ENCODE results near the gene FRY. TPM values are rescaled to one million over a fixed set of nuclear protein-coding genes. Genes with fewer than 3 reads are reported as not detected.

Gene FRY
- total RNA-seq, 1 experiment from 2014 or later: 0.11 TPM

DNA sequence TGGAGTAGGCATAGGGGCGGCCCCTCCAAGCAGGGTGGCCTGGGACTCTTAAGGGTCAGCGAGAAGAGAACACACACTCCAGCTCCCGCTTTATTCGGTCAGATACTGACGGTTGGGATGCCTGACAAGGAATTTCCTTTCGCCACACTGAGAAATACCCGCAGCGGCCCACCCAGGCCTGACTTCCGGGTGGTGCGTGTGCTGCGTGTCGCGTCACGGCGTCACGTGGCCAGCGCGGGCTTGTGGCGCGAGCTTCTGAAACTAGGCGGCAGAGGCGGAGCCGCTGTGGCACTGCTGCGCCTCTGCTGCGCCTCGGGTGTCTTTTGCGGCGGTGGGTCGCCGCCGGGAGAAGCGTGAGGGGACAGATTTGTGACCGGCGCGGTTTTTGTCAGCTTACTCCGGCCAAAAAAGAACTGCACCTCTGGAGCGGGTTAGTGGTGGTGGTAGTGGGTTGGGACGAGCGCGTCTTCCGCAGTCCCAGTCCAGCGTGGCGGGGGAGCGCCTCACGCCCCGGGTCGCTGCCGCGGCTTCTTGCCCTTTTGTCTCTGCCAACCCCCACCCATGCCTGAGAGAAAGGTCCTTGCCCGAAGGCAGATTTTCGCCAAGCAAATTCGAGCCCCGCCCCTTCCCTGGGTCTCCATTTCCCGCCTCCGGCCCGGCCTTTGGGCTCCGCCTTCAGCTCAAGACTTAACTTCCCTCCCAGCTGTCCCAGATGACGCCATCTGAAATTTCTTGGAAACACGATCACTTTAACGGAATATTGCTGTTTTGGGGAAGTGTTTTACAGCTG lies 283.9 kb downstream of the FRY start, which contains the start of the genes BRCA2 and ZAR1L:
BRCA2 (plus strand) TSS at position 271 of the 790 bp plus-strand sequence. CDS start 953 bp downstream, outside the sequence.
ZAR1L (minus strand) TSS at position 126 of the 790 bp plus-strand sequence. CDS start 3,438 bp downstream, outside the sequence.
- DNase-seq (ENCODE audit: low read depth, low spot score): peak; percentile 88
- in situ Hi-C loops (cut with HindIII; ENCODE audit: low pct_unique_long_range_greater_than_20kb, low sequenced_read_pairs): no loop called here

DNA sequence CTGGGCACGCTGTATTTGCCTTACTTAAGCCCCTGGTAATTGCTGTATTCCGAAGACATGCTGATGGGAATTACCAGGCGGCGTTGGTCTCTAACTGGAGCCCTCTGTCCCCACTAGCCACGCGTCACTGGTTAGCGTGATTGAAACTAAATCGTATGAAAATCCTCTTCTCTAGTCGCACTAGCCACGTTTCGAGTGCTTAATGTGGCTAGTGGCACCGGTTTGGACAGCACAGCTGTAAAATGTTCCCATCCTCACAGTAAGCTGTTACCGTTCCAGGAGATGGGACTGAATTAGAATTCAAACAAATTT lies 284.4 kb downstream of the FRY start:
- in situ Hi-C loops (cut with HindIII; ENCODE audit: low pct_unique_long_range_greater_than_20kb, low sequenced_read_pairs): no loop called here
- no peak for DNase-seq (ENCODE audit: low read depth, low spot score)

DNA sequence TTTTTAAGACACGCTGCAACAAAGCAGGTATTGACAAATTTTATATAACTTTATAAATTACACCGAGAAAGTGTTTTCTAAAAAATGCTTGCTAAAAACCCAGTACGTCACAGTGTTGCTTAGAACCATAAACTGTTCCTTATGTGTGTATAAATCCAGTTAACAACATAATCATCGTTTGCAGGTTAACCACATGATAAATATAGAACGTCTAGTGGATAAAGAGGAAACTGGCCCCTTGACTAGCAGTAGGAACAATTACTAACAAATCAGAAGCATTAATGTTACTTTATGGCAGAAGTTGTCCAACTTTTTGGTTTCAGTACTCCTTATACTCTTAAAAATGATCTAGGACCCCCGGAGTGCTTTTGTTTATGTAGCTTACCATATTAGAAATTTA lies 284.9 kb downstream of the FRY start:
- DNase-seq (ENCODE audit: low read depth, low spot score): peak; percentile 2
- in situ Hi-C loops (cut with HindIII; ENCODE audit: low pct_unique_long_range_greater_than_20kb, low sequenced_read_pairs): no loop called here

DNA sequence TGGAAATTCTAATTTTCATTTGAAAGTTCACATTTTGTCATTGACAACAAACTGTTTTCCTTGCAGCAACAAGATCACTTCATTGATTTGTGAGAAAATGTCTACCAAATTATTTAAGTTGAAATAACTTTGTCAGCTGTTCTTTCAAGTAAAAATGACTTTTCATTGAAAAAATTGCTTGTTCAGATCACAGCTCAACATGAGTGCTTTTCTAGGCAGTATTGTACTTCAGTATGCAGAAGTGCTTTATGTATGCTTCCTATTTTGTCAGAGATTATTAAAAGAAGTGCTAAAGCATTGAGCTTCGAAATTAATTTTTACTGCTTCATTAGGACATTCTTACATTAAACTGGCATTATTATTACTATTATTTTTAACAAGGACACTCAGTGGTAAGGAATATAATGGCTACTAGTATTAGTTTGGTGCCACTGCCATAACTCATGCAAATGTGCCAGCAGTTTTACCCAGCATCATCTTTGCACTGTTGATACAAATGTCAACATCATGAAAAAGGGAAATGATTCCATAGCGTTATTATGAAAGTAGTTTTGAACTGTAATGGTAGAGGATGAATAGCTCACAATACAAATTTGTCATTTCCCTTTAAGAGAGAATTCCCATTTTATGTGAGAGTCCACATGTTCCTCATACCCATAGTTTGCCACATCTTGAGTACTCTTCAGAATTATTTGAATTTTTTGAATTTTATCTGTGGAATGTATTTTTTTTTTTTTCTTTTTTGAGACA lies 286.3 kb downstream of the FRY start:
- in situ Hi-C loops (cut with HindIII; ENCODE audit: low pct_unique_long_range_greater_than_20kb, low sequenced_read_pairs): no loop called here
- DNase-seq (ENCODE audit: low read depth, low spot score): no peak

DNA sequence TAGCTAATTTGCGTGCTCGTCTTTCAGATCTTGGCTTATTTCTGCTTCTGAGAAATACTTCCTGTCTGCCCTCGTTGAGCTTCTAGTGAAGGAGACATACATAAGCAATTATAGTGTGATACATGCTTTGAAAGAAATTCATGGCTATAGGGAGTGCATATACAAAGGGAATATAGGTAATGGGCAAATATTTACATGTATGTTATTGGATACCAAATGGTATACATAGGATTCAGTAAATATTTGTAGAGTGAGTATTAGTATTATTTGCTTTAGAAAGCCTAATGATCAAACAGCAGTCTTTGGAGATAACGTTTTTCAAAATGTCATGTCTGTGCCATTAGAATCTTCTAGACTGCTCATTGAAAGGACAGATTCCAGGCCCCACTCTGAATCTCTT lies 289.0 kb downstream of the FRY start:
- in situ Hi-C loops (cut with HindIII; ENCODE audit: low pct_unique_long_range_greater_than_20kb, low sequenced_read_pairs): no loop called here
- DNase-seq (ENCODE audit: low read depth, low spot score): no peak

DNA sequence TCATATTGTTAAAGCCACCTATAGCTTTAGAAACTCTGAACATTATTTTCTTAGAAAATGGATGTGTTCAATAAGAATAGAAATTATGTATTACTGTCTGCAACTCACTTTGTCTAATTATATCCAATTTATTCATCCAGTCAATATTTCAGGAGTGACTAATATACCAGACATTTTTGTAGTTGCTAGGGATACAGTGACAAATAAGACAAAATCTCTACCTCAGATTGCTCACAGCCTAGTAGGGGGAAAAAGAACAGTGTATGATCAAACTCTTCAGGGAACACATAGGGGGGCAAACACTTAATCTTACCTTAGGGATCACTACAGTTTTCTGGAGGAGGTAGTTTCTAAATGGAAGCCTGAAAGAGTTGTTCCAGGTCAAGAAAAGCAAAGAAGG lies 292.3 kb downstream of the FRY start:
- no peak for DNase-seq (ENCODE audit: low read depth, low spot score)
- in situ Hi-C loops (cut with HindIII; ENCODE audit: low pct_unique_long_range_greater_than_20kb, low sequenced_read_pairs): no loop called here

DNA sequence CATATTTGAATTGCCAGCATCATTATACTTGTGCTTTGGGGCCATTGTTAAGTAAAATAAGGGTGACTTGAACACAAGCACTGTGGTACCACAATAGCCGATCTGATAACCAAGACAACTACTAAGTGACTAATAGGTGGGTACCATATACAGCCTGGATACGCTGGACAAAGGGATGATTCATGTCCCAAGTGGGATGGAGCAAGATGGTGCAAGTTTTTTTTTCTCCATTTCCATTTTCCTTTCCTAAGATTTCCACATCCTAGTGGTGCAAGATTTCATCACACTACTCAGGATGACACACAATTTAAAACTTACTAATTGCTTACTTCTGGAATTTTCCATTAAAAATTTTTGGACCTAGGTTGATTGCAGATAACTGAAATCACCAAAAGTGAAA lies 298.9 kb downstream of the FRY start:
- in situ Hi-C loops (cut with HindIII; ENCODE audit: low pct_unique_long_range_greater_than_20kb, low sequenced_read_pairs): no loop called here
- DNase-seq (ENCODE audit: low read depth, low spot score): no peak

DNA sequence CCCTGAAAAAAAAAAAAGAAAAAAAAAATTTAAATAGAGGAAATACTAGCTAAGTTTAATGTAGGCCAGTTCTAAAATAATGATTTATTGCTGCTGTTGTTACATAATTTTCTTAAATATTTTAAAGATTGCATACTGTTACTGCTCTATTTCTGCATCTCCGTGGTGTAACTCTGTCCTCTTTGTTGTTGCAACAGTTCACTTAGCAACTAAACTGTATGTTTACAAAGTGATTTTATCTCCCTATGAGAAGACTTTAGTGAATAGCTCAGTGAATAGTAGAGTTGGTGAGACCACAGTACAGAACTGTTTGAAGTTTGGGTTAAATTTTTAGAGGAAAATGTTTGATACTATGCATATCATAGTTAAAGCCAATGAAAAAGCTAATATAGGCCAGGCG lies 303.1 kb downstream of the FRY start:
- in situ Hi-C loops (cut with HindIII; ENCODE audit: low pct_unique_long_range_greater_than_20kb, low sequenced_read_pairs): no loop called here
- DNase-seq (ENCODE audit: low read depth, low spot score): no peak

DNA sequence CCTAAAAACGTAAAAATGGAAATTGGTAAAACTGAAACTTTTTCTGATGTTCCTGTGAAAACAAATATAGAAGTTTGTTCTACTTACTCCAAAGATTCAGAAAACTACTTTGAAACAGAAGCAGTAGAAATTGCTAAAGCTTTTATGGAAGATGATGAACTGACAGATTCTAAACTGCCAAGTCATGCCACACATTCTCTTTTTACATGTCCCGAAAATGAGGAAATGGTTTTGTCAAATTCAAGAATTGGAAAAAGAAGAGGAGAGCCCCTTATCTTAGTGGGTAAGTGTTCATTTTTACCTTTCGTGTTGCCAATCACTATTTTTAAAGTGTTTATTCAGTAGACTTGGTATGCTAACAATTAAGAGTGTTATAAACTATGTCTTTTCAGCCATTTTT lies 309.3 kb downstream of the FRY start:
- in situ Hi-C loops (cut with HindIII; ENCODE audit: low pct_unique_long_range_greater_than_20kb, low sequenced_read_pairs): no loop called here
- DNase-seq (ENCODE audit: low read depth, low spot score): no peak

DNA sequence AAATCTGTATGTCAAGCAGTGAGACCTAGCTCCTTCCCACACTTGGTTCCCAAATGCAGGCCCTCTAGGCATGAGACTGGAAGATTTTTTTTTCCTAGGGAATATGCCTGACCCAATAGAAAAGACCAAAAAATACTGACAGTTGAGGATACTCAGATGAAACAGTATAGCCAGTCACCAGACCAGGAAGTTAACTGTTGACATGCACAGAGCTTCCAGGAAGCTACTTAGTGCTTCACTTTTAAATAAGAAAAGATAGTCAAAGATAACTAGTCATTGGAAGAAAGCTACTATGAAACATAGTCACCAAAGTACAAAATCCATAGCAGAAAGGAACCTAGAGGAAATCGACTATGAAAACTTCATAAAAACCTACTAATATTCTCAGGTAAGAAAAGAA lies 316.1 kb downstream of the FRY start:
- DNase-seq (ENCODE audit: low read depth, low spot score): no peak
- in situ Hi-C loops (cut with HindIII; ENCODE audit: low pct_unique_long_range_greater_than_20kb, low sequenced_read_pairs): no loop called here

Measured in SK-MEL-5 (cell line).